ENCODE data around the gene ZFP36L1.

GRCh38 chr14:68748260-68748659, 44.6 kb downstream of the ZFP36L1 start:
- no peak for TF ChIP-seq POLR2A (IDR thresholded peaks at IDR 0.05; ENCODE audit: low read depth, low read length)
- TF ChIP-seq TAF1 (IDR thresholded peaks at IDR 0.05; ENCODE audit: low read depth, low read length): no peak
- no peak for TF ChIP-seq POLR2AphosphoS5 (IDR thresholded peaks at IDR 0.05; ENCODE audit: low read depth, low read length)
